ENCODE results near the gene LHX5.

LHX5 gene

GRCh38 chr12:113438523-113439300, 33.0 kb downstream of the LHX5 start:
- no peak for DNase-seq

- no peak for DNase-seq
Measured at GRCh38 chr12:113437729-113438100, 34.0 kb downstream of the LHX5 start.

GRCh38 chr12:113436993-113437728, 34.5 kb downstream of the LHX5 start:
- no peak for DNase-seq

DNA sequence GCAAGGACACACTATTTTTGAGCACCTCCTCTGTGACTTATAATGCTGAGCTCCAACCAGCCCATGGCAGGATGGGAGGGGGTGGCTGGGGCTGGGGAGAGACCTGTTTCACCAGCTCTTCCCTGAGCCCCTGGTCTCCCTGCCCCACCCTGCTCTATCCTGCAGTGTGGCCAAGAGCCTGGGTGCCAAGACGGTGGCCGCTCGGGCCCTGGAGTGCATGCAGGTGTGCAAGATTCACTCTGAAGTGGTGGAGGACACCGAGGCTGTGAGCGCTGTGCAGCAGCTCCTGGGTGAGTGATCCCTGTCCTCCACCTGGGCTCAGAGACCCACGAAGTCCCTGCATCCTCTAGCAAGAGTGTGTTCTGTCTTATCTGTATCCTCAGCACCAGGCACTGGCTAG, 35.1 kb downstream of the LHX5 start:
- DNase-seq: no peak

DNA sequence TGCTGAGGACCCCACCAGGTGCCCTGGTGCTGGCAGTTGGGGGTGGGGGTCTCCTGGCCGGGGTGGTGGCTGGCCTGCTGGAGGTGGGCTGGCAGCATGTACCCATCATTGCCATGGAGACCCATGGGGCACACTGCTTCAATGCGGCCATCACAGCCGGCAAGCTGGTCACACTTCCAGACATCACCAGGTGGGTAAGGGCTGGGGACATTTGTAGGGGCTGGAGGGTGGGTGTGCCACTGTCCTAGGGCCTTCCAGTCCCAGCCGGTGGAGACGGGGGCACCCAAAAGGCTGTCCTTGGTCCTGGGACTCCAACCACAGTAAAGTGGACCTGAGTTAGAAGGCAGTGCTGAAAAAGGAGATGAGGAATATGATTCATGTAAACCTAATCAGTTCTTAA, 36.3 kb downstream of the LHX5 start:
- DNase-seq: no peak

- no peak for DNase-seq
Measured at GRCh38 chr12:113432986-113433385, 38.7 kb downstream of the LHX5 start.

DNA sequence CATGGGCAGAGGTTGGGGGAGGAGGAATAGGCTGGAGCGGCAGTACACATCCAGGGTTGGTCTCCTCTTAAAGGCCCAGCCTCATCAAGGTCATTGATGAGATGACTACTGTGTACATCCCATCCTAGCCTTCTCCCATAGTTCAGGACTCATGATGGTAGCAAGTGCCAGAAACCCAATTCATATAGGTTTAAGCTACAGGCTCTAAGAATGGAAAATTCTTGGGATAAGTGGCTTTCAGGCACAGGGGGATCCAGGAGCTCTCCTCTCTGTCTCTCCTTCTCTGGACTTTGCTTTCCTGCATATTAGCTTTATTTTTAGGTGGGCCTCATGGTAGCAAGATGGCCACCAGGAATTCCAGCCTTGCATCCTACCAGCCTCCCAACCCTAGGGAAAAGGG, 43.2 kb downstream of the LHX5 start:
- no peak for DNase-seq

DNA sequence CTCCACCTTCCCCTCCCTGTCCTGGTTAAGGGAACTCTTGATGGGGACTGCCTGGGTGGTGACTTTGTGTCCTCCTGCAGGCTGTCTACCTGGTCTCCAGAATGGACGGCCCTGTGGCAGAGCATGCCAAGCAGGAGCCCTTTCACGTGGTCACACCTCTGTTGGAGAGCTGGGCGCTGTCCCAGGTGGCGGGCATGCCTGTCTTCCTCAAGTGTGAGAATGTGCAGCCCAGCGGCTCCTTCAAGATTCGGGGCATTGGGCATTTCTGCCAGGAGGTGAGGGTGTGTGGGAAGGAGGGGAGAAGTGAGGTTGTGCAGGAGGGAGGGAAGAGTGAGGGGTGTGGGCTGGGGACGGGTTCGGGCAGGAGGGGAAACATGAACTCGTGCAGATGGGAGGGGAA, 43.8 kb downstream of the LHX5 start:
- no peak for DNase-seq

DNA sequence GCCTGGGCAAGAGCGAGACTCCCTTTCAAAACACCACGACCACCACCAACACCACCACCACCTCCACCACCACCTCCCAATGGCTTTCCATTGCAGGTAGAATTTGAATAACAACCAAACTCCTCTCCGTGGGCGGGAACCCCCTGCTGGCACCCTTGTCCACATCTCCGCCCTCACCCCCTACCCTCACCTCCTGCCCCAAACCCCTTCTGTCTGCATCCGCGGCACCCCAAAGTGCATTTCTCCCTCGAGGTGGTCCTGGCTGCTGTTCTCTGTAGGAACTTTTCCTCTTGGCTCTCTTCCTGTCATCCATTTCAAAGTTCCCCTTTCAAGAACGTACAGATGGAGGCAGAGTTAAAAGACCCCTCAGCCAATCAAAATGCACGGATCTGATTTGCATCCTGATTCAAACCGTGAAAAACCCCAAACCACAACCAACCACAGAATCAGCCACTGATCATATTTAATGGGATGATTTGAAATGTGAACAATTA, 45.7 kb downstream of the LHX5 start:
- DNase-seq: no peak

GRCh38 chr12:113424915-113425823, 46.5 kb downstream of the LHX5 start:
- peak; percentile 28 for DNase-seq

DNA sequence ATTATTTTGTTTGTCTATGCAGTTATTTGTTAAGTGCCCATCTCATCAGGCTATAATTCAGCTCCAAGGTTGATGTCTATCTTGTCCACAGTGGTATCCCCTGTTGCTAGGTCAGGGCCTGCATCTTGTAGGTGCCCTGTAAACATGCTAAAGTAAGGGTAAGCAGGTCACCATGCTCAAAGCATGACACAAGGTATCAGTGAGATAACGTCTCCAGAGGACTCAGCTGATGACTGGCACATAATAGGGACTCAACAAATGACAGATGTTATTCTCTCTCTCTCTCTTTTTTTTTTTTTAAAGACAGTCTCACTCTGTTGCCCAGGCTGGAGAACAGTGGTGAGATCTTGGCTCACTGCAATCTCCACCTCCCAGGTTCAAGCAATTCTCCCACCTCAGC, 47.2 kb downstream of the LHX5 start:
- DNase-seq: no peak

DNA sequence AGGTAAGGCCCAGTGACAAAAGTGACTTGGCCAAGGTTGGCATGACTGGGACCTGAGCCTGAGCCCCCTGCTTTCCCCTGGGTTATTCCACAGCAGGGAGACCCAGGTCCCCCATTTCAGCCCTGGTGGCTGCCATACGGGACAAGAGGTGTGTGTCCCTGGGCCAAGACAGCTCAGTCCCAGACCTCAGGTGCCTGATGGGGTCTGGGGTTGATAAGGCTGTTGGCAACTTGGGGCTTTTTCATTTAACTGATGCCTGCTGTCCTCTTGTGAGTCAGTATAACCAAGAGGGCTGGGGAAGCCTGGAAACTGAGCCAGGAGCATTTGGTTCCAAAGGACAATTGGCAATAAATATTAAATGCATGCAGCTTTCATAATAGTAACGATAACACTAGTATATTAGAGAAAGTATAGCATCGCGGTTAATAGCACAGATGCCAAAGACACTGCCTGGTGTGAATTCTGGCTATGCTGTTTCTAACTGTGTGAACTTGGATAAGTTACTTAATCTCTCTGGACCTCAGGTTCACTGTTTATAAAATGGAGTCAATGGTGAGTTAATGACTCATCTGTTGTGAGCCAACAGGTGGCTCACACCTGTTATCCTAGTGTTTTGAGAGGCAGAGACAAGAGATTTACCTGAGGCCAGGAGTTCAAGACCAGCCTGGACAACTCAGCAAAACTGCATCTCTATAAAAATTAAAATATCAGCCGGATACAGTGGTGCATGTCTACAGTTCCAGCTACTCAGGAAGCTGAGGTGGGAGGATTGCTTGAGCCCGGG, 48.6 kb downstream of the LHX5 start:
- no peak for DNase-seq

- DNase-seq: peak; percentile 76
Measured at GRCh38 chr12:113422030-113422885, 49.4 kb downstream of the LHX5 start, which contains the start of gene SDSL. Gene SDSL (plus strand): TSS chr12:113422380. CDS start chr12:113427983, 5,603 bp downstream.

DNA sequence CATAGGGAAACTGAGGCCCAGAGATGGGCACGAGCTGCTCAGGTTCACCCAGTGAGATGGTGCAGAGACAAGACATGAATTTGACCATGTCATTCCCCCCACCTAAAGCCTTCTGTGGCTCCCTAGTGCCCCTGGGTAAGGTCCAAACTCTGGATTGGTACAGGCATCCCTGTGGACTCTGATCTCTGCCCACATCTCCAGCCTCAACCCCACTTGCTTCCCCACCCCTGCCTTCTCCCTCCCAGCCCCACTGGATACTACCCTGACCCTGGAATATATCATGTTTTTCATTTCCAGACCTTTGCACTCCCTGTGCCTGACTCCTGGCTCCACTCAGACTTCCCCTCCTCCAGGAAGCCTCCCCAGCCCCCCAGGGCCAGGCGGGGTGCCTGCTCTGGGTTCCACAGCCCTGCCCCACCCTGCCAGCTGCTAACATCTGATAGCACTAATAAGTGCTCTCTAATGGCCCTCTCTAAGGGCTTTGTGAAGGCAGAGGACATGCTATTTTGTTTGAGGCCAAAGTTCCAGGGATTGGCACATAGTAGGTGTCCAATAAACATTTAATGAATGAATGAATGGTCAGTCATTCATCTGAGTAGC, 50.6 kb downstream of the LHX5 start:
- DNase-seq: no peak

DNA sequence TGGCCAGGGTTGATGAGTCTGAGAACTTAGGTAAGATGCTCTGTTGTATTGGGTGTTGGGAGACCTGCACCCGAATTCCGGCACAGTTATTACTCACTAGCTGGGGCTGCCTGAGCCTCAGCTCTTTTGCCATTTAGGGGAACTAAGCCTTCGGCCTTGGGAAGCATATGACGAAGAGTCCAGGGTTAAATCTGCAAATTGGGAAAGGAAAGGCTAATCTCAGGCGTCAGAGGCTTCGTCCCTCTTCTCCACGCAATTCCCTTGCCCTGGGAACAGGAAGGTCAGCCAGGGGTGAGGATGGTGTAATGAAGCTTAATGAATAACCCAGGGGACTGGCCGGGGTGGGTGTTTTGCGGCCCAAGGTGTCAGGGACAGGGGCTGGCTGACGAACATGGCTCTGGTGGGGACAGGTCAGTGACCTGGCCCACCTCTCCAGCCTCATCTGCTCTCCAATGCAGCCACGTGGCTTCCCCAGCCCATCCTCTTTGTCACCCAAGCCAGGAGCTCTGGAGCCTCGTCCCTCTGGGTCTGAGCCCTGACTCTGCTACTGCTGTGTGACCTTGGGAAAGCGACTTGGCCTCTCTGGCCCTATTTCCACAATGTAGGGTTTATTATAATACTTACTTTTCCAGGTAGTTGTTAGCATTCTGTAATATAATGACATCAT, 53.3 kb downstream of the LHX5 start:
- DNase-seq: no peak

- no peak for DNase-seq
Measured at GRCh38 chr12:113416091-113416754, 55.4 kb downstream of the LHX5 start.

DNA sequence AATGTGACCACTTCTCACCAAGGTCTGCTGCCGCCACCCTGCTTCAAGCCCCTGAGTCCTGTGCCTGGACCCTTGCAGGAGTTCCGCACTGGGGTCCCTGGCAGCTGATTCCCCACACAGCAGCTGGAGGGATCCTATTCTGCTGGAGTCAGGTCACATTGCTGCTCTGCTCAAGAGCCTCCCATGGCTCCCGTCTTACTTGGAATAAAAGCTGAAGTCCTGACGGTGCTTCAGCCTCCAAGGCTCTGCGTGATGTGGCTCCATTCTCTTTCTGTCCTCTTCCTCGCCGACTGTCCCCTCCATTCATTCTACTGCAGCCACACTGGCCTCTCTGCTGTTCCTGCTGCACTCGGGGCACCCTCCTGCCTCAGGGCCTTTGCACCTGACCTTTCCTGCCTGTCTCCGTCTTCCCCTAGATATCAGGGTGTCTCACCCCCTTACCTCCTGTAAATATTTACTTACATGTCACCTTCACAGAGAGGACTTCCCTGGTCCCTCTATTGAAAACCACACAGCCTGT, 57.1 kb downstream of the LHX5 start:
- DNase-seq: no peak

- DNase-seq: peak; percentile 15
Measured at GRCh38 chr12:113413488-113413939, 58.2 kb downstream of the LHX5 start.
